CD4-positive, alpha-beta memory T cell (primary cell): Measurements from ENCODE around the gene PLCL2. TPM values are rescaled to one million over a fixed set of nuclear protein-coding genes. Genes with fewer than 3 reads are reported as not detected.

ENCODE experiments used
- CTCF ChIA-PET: fragments of 350-600 bp; sonication (Branson Sonifier 250); formaldehyde crosslinking; loops from one replicate; lab custom pipeline; 2021; ENCODE audit warnings: inconsistent platforms; ENCODE audit not compliant: partially characterized antibody; lab: Charles Lee
- POLR2A ChIA-PET: fragments of 350-600 bp; sonication (Branson Sonifier 250); formaldehyde crosslinking; loops from one replicate; lab custom pipeline; 2021; ENCODE audit not compliant: partially characterized antibody; lab: Charles Lee
- DNase-seq, 5 donors: peaks; one replicate each; pipeline versions ENCODE4 v3.0.0 to v3.0.0-alpha.2; 2020 to 2022; ENCODE audit warnings: mixed read lengths in 1 of 5
- H3K27ac ChIP-seq: one replicate; pipeline ENCODE4 v1.7.0; 2013; ENCODE audit warnings: low read depth, low read length
- H3K27me3 ChIP-seq: 2 replicates; pipeline ENCODE4 v1.7.0; 2013; ENCODE audit warnings: mild to moderate bottlenecking, low read length, moderate library complexity; ENCODE audit not compliant: insufficient read depth
- H3K36me3 ChIP-seq: 2 replicates; pipeline ENCODE4 v1.7.0; 2013; ENCODE audit warnings: mild to moderate bottlenecking, low read length, moderate library complexity; ENCODE audit not compliant: insufficient read depth
- H3K4me1 ChIP-seq: 2 replicates; pipeline ENCODE4 v1.7.0; 2013; ENCODE audit warnings: mild to moderate bottlenecking, low read length, moderate library complexity; ENCODE audit not compliant: insufficient read depth
- H3K4me3 ChIP-seq, 2 donors: one replicate each; pipeline ENCODE4 v1.7.0; 2013; ENCODE audit warnings: low read length in 2 of 2, mild to moderate bottlenecking in 1 of 2
- H3K9me3 ChIP-seq, 2 donors: one replicate each; pipeline ENCODE4 v1.7.0; 2013; ENCODE audit warnings: low read length in 2 of 2, control low read depth in 1 of 2; ENCODE audit not compliant: control insufficient read depth in 1 of 2
- H3K27ac Mint-ChIP-seq, 7 donors: one replicate each; pipeline ENCODE4 v1.8.0; 2020 to 2021; ENCODE audit warnings: mixed read lengths in 7 of 7, mild to moderate bottlenecking in 6 of 7, inconsistent platforms in 3 of 7, moderate library complexity in 3 of 7
- H3K27me3 Mint-ChIP-seq, 2 donors: one replicate each; pipeline ENCODE4 v1.8.0; 2020 to 2021; ENCODE audit warnings: mixed read lengths in 2 of 2
- H3K36me3 Mint-ChIP-seq, 2 donors: one replicate each; pipeline ENCODE4 v1.8.0; 2020 to 2021; ENCODE audit warnings: mixed read lengths in 2 of 2, inconsistent platforms in 1 of 2, mild to moderate bottlenecking in 1 of 2
- H3K4me1 Mint-ChIP-seq, 4 donors: one replicate each; pipeline ENCODE4 v1.8.0; 2020 to 2021; ENCODE audit warnings: mixed read lengths in 4 of 4, mild to moderate bottlenecking in 1 of 4
- H3K4me3 Mint-ChIP-seq, 8 donors: one replicate each; pipeline ENCODE4 v1.8.0; 2020 to 2021; ENCODE audit warnings: mixed read lengths in 8 of 8, mild to moderate bottlenecking in 7 of 8, moderate library complexity in 6 of 8, inconsistent platforms in 3 of 8
- H3K9me3 Mint-ChIP-seq, 8 donors: one replicate each; pipeline ENCODE4 v1.8.0; 2020 to 2021; ENCODE audit warnings: mixed read lengths in 8 of 8, mild to moderate bottlenecking in 5 of 8, inconsistent platforms in 3 of 8, moderate library complexity in 1 of 8
- intact Hi-C: fragments of 100-400 bp; cut with micrococcal nuclease; formaldehyde crosslinking; loops from one replicate; pipeline ENCODE4 v1.15.1; 2023
- polyA plus RNA-seq, 2 donors: library from polyadenylated mRNA; unstranded; fragments of 300-500 nt; fragmentation: Illumina TruSeq; gene quantifications; one replicate each; pipeline ENCODE4 v1.2.3, GENCODE V29; 2021
- total RNA-seq, 2 experiments: library from RNA; stranded (reverse); gene quantifications; one replicate each; pipeline ENCODE4 v1.2.3, GENCODE V29; 2021

The PLCL2 gene
- total and polyA plus RNA-seq, 4 experiments from 2014 or later = 64.5 to 89.4 (median 68.1) TPM

DNA sequence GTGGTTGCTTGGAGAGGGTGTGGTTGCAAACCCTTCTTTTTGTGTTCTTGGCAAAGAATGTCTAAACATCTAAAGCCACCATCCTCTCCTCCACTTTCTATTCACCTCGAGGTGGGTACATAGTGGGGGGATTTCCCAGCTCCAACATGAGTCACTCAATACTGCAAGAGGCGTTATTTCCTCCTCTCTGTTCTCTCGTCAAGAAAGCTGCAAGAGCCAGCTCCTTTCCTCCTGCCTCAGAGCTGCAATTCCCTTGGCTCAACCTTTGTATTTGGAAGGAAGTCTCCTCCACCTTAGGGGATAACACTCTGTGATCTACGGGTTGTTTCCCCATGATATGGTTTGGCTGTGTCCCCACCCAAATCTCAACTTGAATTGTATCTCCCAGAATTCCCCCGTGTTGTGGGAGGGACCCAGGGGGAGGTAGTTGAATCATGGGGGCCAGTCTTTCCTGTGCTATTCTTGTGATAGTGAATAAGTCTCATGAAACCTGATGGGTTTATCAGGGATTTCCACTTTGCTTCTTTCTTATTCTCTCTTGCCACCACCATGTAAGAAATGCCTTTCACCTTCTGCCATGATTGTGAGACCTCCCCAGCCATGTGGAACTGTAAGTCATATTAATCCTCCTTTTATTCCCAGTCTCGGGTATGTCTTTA is 138.4 kb downstream of the PLCL2 start:
- Histone ChIP-seq H3K27ac (no peak overlapping the region), H3K4me1 (peaks cover 22% of the 10 kb centered on the region), H3K4me3 (no peak overlapping the region), H3K9me3 (no peaks in the 10 kb centered on the region), H3K36me3 (no peaks in the 10 kb centered on the region), H3K27me3 (no peaks in the 10 kb centered on the region)
- POLR2A ChIA-PET = interaction anchor here (0.6 to 1.3 kb wide), 4 partner anchors 18 to 170 kb away, joined by 3 to 5 read pairs (median 3); partner anchors contain the start of gene PLCL2
- CTCF ChIA-PET = interaction anchor here (1.0 to 1.5 kb wide), 5 partner anchors 10 to 422 kb away, joined by 3 to 4 read pairs (median 3); no protein-coding TSS in a partner anchor
- Mint-ChIP-seq H3K36me3 (peaks cover 24 to 29% of the 10 kb centered on the region in 2 donors), H3K4me1 (peaks cover 49 to 75% (median 63%) of the 10 kb centered on the region in 4 donors), H3K4me3 (peak overlapping the region in 7 of 8 donors; percentile 4 to 84 (median 19)), H3K27me3 (no peaks in the 10 kb centered on the region), H3K27ac (peak overlapping the region; percentile 73 to 92 (median 84)), H3K9me3 (no peaks in the 10 kb centered on the region)
- peak; percentile 14 to 81 (median 36) for DNase-seq
- intact Hi-C loops = loop anchor here (5.0 kb wide), 1 partner anchor 209 kb away; no protein-coding TSS in a partner anchor

DNA sequence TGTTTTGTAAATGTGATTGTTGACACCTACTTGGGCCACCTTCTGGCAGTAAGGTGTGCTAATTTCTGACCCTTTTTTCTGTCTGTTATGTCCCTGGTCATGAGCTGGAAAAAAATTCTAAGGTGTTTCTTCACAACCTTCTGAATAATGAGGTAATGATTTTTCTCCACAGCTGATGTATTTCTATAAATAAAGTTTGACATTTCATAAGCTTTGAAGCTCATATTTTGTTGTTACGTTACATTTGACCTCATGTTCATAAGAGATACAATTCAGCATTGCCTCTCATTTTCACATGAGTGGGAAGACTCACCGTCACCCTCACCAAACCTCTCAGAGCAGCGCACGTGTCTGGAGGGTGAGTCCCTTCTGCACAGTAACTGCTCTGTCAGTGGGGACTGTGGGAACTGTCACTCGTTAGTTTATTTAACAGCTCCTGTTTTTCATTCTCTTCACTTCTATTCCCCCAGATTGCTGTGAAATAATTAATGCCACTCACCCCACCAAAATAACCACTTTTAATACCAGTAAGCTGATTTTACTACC is 140.9 kb downstream of the PLCL2 start:
- H3K27me3 Mint-ChIP-seq = no peaks in the 10 kb centered on the region
- DNase-seq = no peak

GRCh38 chr3:17027318-17027717 is 142.6 kb downstream of the PLCL2 start:
- CTCF ChIA-PET = interaction anchor here (2.1 to 2.5 kb wide), 3 partner anchors 10 to 143 kb away, joined by 5 to 10 read pairs (median 9); partner anchors contain the start of gene PLCL2
- H3K9me3 Mint-ChIP-seq = no peaks in the 10 kb centered on the region
- peaks cover 20 to 24% of the 10 kb centered on the region in 2 donors for H3K36me3 Mint-ChIP-seq
- Histone ChIP-seq H3K27ac (no peak overlapping the region), H3K4me1 (peaks cover 46% of the 10 kb centered on the region), H3K4me3 (no peak overlapping the region), H3K27me3 (no peaks in the 10 kb centered on the region), H3K36me3 (no peaks in the 10 kb centered on the region), H3K9me3 (no peaks in the 10 kb centered on the region)
- peak overlapping the region in 1 of 8 donors; percentile 4 for H3K4me3 Mint-ChIP-seq
- intact Hi-C loops = no loop called here
- no peak for DNase-seq
- no peaks in the 10 kb centered on the region for H3K27me3 Mint-ChIP-seq
- H3K27ac Mint-ChIP-seq = peak overlapping the region in 2 of 7 donors; percentile 19 to 39
- POLR2A ChIA-PET = no interaction called here
- H3K4me1 Mint-ChIP-seq = peaks cover 60 to 85% (median 75%) of the 10 kb centered on the region in 4 donors

More for the DNA sequence above, 140.9 kb downstream of the PLCL2 start:
- intact Hi-C loops = no loop called here
- Mint-ChIP-seq H3K9me3 (no peaks in the 10 kb centered on the region), H3K27ac (peak overlapping the region in 4 of 7 donors; percentile 1 to 22 (median 8)), H3K4me3 (peak overlapping the region in 1 of 8 donors; percentile 47), H3K36me3 (peaks cover 20 to 29% of the 10 kb centered on the region in 2 donors), H3K4me1 (peaks cover 66 to 90% (median 79%) of the 10 kb centered on the region in 4 donors)
- H3K4me3 ChIP-seq = no peak overlapping the region
- H3K9me3 ChIP-seq = no peaks in the 10 kb centered on the region
- POLR2A ChIA-PET = interaction anchor here (1.0 to 1.4 kb wide), 2 partner anchors 12 to 183 kb away, joined by 3 to 6 read pairs; no protein-coding TSS in a partner anchor
- H3K4me1 ChIP-seq = peaks cover 45% of the 10 kb centered on the region
- CTCF ChIA-PET = interaction anchor here (0.7 to 2.5 kb wide), 6 partner anchors 9 to 197 kb away, joined by 3 to 10 read pairs (median 6); partner anchors contain the start of gene PLCL2
- H3K36me3 ChIP-seq = no peaks in the 10 kb centered on the region
- H3K27ac ChIP-seq = no peak overlapping the region
- no peaks in the 10 kb centered on the region for H3K27me3 ChIP-seq

DNA sequence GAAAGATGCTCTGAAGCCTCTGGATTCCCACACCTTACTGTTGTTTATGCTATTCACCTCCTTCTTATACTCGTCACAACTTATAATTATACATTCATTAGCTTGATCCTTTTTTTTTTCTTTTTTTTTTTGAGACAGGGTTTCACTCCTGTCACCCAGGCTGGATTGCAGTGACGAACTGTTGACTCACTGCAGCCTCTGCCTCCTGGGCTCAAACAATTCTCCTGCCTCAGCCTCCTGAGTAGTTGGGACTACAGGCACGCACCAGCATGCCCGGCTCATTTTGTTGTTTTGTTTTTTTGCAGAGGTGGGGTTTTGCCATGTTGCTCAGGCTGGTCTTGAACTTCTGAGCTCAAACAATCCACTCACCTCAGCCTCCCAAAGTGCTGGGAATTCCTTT is 143.6 kb downstream of the PLCL2 start:
- Mint-ChIP-seq H3K4me1 (peaks cover 55 to 84% (median 74%) of the 10 kb centered on the region in 4 donors), H3K36me3 (peaks cover 19 to 20% of the 10 kb centered on the region in 2 donors), H3K4me3 (no peak overlapping the region), H3K27ac (peak overlapping the region in 5 of 7 donors; percentile 19 to 66 (median 47)), H3K9me3 (no peaks in the 10 kb centered on the region), H3K27me3 (no peaks in the 10 kb centered on the region)
- Histone ChIP-seq H3K9me3 (no peaks in the 10 kb centered on the region), H3K4me3 (no peak overlapping the region), H3K4me1 (peaks cover 35% of the 10 kb centered on the region), H3K27me3 (no peaks in the 10 kb centered on the region), H3K36me3 (no peaks in the 10 kb centered on the region), H3K27ac (no peak overlapping the region)
- intact Hi-C loops = no loop called here
- ChIA-PET POLR2A (interaction anchor here (0.7 to 1.0 kb wide), 2 partner anchors 13 to 18 kb away, joined by 3 read pairs; no protein-coding TSS in a partner anchor), CTCF (interaction anchor here (1.1 to 2.1 kb wide), 3 partner anchors 10 to 11 kb away, joined by 3 to 5 read pairs (median 3); no protein-coding TSS in a partner anchor)
- DNase-seq = no peak

DNA sequence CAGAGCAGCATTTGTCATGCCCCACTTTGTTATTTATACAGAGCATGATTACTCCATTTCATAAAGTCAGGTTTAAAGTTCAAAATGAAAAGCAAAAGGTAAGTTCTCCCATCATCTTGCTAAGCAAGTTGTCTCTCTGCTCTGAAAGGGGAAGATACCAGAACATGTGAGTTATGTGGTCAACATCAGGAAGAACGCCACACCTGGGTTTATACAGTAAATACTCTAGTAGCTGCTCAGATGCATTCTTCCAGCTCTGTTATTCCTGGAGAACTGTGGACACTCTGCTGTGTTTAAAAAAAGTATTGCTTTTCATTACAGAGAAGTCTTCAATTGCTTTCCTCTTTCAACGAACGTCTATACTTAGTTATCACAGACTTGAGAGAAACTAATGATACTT is 145.7 kb downstream of the PLCL2 start:
- Mint-ChIP-seq H3K4me1 (peaks cover 50 to 77% (median 69%) of the 10 kb centered on the region in 4 donors), H3K9me3 (no peaks in the 10 kb centered on the region), H3K4me3 (peak overlapping the region in 3 of 8 donors; percentile 7 to 47 (median 14)), H3K27me3 (no peaks in the 10 kb centered on the region), H3K27ac (peak overlapping the region in 4 of 7 donors; percentile 55 to 83 (median 68)), H3K36me3 (peaks cover 16 to 18% of the 10 kb centered on the region in 2 donors)
- H3K9me3 ChIP-seq = no peaks in the 10 kb centered on the region
- no peaks in the 10 kb centered on the region for H3K27me3 ChIP-seq
- intact Hi-C loops = loop anchor here (2.0 to 10.0 kb wide), 3 partner anchors 142 to 426 kb away; partner anchors contain the start of gene DAZL
- peaks cover 35% of the 10 kb centered on the region for H3K4me1 ChIP-seq
- DNase-seq = peak in 1 of 5 donors; percentile 8
- POLR2A ChIA-PET = interaction anchor here (1.0 to 2.0 kb wide), 3 partner anchors 11 to 188 kb away, joined by 3 to 7 read pairs (median 3); no protein-coding TSS in a partner anchor
- H3K36me3 ChIP-seq = no peaks in the 10 kb centered on the region
- no peak overlapping the region for H3K4me3 ChIP-seq
- CTCF ChIA-PET = interaction anchor here (1.1 to 1.6 kb wide), 3 partner anchors 13 to 202 kb away, joined by 3 to 5 read pairs (median 3); no protein-coding TSS in a partner anchor
- no peak overlapping the region for H3K27ac ChIP-seq

GRCh38 chr3:17030956-17031652 is 146.3 kb downstream of the PLCL2 start:
- H3K4me3 ChIP-seq = no peak overlapping the region
- Mint-ChIP-seq H3K4me3 (no peak overlapping the region), H3K27me3 (no peaks in the 10 kb centered on the region), H3K27ac (peak overlapping the region in 2 of 7 donors; percentile 19 to 20), H3K36me3 (peaks cover 11 to 21% of the 10 kb centered on the region in 2 donors), H3K9me3 (no peaks in the 10 kb centered on the region), H3K4me1 (peaks cover 46 to 79% (median 70%) of the 10 kb centered on the region in 4 donors)
- H3K4me1 ChIP-seq = peaks cover 35% of the 10 kb centered on the region
- no peak overlapping the region for H3K27ac ChIP-seq
- ChIA-PET POLR2A (interaction anchor here (1.0 kb wide), 1 partner anchor 130 kb away, joined by 3 read pairs; no protein-coding TSS in a partner anchor), CTCF (interaction anchor here (1.1 to 1.6 kb wide), 3 partner anchors 14 to 202 kb away, joined by 3 to 5 read pairs (median 3); no protein-coding TSS in a partner anchor)
- no peaks in the 10 kb centered on the region for H3K27me3 ChIP-seq
- H3K9me3 ChIP-seq = no peaks in the 10 kb centered on the region
- no peaks in the 10 kb centered on the region for H3K36me3 ChIP-seq
- no peak for DNase-seq
- intact Hi-C loops = loop anchor here (2.0 to 10.0 kb wide), 3 partner anchors 142 to 426 kb away; partner anchors contain the start of gene DAZL
